Measurements from ENCODE around the gene MCRIP1. TPM values are rescaled to one million over a fixed set of nuclear protein-coding genes. Genes with fewer than 3 reads are reported as not detected.

MCRIP1 gene
- total RNA-seq, 1 experiment from 2014 or later: 126 TPM

- TF ChIP-seq, protein P1, sequence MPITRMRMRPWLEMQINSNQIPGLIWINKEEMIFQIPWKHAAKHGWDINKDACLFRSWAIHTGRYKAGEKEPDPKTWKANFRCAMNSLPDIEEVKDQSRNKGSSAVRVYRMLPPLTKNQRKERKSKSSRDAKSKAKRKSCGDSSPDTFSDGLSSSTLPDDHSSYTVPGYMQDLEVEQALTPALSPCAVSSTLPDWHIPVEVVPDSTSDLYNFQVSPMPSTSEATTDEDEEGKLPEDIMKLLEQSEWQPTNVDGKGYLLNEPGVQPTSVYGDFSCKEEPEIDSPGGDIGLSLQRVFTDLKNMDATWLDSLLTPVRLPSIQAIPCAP (CRISPR knock-in tag; IDR thresholded peaks at IDR 0.05): no peak
- no peak for TF ChIP-seq STAT6 (CRISPR knock-in tag; conservative IDR thresholded peaks at IDR 0.05; ENCODE audit: low read depth)
- TF ChIP-seq ZNF416 (CRISPR knock-in tag; IDR thresholded peaks at IDR 0.05): no peak
These were observed 31.8 kb downstream of the MCRIP1 start (continued) for GRCh38 chr17:81801327-81801726.

DNA sequence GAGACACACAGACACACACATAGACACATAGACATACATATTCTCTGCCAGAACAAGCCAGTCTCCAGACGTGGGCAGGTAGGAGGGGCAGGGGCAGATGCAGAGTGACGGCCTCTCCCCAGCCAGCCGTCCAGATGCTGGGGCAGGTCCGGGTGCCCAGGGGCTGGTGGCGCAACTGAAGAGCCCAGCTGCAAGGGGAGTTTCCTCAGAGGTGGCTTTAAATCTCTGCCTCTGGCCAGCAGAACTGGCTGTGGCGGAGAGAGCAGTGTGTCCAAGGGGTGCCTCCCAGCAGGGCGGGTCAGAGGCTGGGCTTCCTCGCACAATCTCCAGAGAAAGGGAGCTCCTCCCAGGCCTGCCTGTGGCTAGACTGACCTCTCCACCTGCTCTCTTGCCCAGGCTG is 38.6 kb downstream of the MCRIP1 start:
- no peak for DNase-seq (ENCODE audit: low spot score)
- POLR2A ChIA-PET: no interaction called here
- Mint-ChIP-seq H3K9me3 (peaks cover 5% of the 10 kb centered on the region; the same call in 1 of the 2 replicates), H3K27me3 (ENCODE audit: low read depth) (peaks cover 5% of the 10 kb centered on the region), H3K27ac (no peak overlapping the region), H3K4me1 (no peaks in the 10 kb centered on the region), H3K4me3 (no peak overlapping the region), H3K36me3 (no peaks in the 10 kb centered on the region)
- CTCF ChIA-PET: interaction anchor here (0.6 kb wide), 1 partner anchor 14 kb away, joined by 3 read pairs; no protein-coding TSS in a partner anchor
- ATAC-seq: peak; percentile 57
- TF ChIP-seq ATF6 (CRISPR knock-in tag; IDR thresholded peaks at IDR 0.05) (no peak), JAZF1 (CRISPR knock-in tag; IDR thresholded peaks at IDR 0.05) (no peak), MYBL2 (CRISPR knock-in tag; IDR thresholded peaks at IDR 0.05) (no peak), ZNF512 (CRISPR knock-in tag; IDR thresholded peaks at IDR 0.05; ENCODE audit: borderline replicate concordance) (no peak), SMAD4 (CRISPR knock-in tag; IDR thresholded peaks at IDR 0.05) (no peak), EMX1 (CRISPR knock-in tag; IDR thresholded peaks at IDR 0.05) (no peak), PRRX2 (CRISPR knock-in tag; IDR thresholded peaks at IDR 0.05) (no peak), RELA (CRISPR knock-in tag; IDR thresholded peaks at IDR 0.05; ENCODE audit: borderline replicate concordance) (no peak), AR (CRISPR knock-in tag; IDR thresholded peaks at IDR 0.05) (no peak), HMGA2 (CRISPR knock-in tag; IDR thresholded peaks at IDR 0.05) (no peak), NR2C2 (CRISPR knock-in tag; IDR thresholded peaks at IDR 0.05) (no peak), ZNF232 (CRISPR knock-in tag; IDR thresholded peaks at IDR 0.05) (no peak), E2F1 (CRISPR knock-in tag; IDR thresholded peaks at IDR 0.05) (no peak), TP53 (CRISPR knock-in tag; IDR thresholded peaks at IDR 0.05) (no peak), NFYB (CRISPR knock-in tag; conservative IDR thresholded peaks at IDR 0.05; ENCODE audit: low read depth) (no peak)
- TF ChIP-seq, protein P2, sequence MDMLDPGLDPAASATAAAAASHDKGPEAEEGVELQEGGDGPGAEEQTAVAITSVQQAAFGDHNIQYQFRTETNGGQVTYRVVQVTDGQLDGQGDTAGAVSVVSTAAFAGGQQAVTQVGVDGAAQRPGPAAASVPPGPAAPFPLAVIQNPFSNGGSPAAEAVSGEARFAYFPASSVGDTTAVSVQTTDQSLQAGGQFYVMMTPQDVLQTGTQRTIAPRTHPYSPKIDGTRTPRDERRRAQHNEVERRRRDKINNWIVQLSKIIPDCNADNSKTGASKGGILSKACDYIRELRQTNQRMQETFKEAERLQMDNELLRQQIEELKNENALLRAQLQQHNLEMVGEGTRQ (CRISPR knock-in tag; IDR thresholded peaks at IDR 0.05): no peak
- TF ChIP-seq, protein P3, sequence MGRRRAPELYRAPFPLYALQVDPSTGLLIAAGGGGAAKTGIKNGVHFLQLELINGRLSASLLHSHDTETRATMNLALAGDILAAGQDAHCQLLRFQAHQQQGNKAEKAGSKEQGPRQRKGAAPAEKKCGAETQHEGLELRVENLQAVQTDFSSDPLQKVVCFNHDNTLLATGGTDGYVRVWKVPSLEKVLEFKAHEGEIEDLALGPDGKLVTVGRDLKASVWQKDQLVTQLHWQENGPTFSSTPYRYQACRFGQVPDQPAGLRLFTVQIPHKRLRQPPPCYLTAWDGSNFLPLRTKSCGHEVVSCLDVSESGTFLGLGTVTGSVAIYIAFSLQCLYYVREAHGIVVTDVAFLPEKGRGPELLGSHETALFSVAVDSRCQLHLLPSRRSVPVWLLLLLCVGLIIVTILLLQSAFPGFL (CRISPR knock-in tag; IDR thresholded peaks at IDR 0.05; ENCODE audit: borderline replicate concordance): no peak
- TF ChIP-seq, protein P1 (CRISPR knock-in tag; IDR thresholded peaks at IDR 0.05): no peak
